ENCODE measurements around the gene BAIAP2L1. TPM values are rescaled to one million over a fixed set of nuclear protein-coding genes. Genes with fewer than 3 reads are reported as not detected.

The BAIAP2L1 gene
- polyA plus RNA-seq, 1 donor (not counting 4 experiments of a cell fraction or from before 2014, with no cell fraction given): 41.7 TPM

- no peak overlapping the region for H3K9ac ChIP-seq (ENCODE audit: control insufficient read depth, extremely low read depth, insufficient read depth, low read length)
- dilution Hi-C loops (cut with MboI; ENCODE audit: extremely low pct_ligation_motif_present, low sequenced_read_pairs): no loop called here
- H3K79me2 ChIP-seq (ENCODE audit: control insufficient read depth, insufficient read depth, low read length): peaks cover 57% of the 10 kb centered on the region
- no peak overlapping the region for H3K27ac ChIP-seq (ENCODE audit: control insufficient read depth, insufficient read depth, low read length)
- H2AFZ ChIP-seq (ENCODE audit: control insufficient read depth, low read length): no peak overlapping the region
- H3K4me3 ChIP-seq (ENCODE audit: control insufficient read depth in 2 of 3, extremely low read depth in 1 of 3, insufficient read depth in 2 of 3, low read depth in 1 of 3, low read length in 3 of 3): no peak overlapping the region
- H3K36me3 ChIP-seq (ENCODE audit: control insufficient read depth in 2 of 2, extremely low read depth in 1 of 2, insufficient read depth in 2 of 2, low read length in 2 of 2): peaks cover 8 to 11% of the 10 kb centered on the region in 2 experiments
- no peaks in the 10 kb centered on the region for H3K9me1 ChIP-seq (ENCODE audit: control insufficient read depth, extremely low read depth, insufficient read depth, low read length)
- H3K27me3 ChIP-seq (ENCODE audit: control insufficient read depth, extremely low read depth, insufficient read depth, low read length): no peaks in the 10 kb centered on the region
- no peaks in the 10 kb centered on the region for H3K9me3 ChIP-seq (ENCODE audit: control insufficient read depth, low read depth, low read length)
- FAIRE-seq: no peak
- no peak for TF ChIP-seq CTCF (optimal IDR thresholded peaks at IDR 0.05 in 1 of 3, IDR thresholded peaks at IDR 0.05 in 1 of 3, conservative IDR thresholded peaks at IDR 0.05 in 1 of 3; ENCODE audit: extremely low read depth in 1 of 3, insufficient read depth in 2 of 3, low read length in 3 of 3)
- TF ChIP-seq EZH2 (IDR thresholded peaks at IDR 0.05; ENCODE audit: low read length): no peak
- no peaks in the 10 kb centered on the region for H4K20me1 ChIP-seq (ENCODE audit: control insufficient read depth, extremely low read depth, insufficient read depth, low read length)
- no peak overlapping the region for H3K4me2 ChIP-seq (ENCODE audit: control insufficient read depth, extremely low read depth, insufficient read depth, low read depth, low read length)
- DNase-seq (ENCODE audit: low read depth, low spot score): no peak
- peaks cover 11% of the 10 kb centered on the region for H3K4me1 ChIP-seq (ENCODE audit: control insufficient read depth, extremely low read depth, insufficient read depth, low read length)
These were observed 34.3 kb downstream of the BAIAP2L1 start for GRCh38 chr7:98366562-98366938.

- H3K4me3 ChIP-seq (ENCODE audit: control insufficient read depth in 2 of 3, extremely low read depth in 1 of 3, insufficient read depth in 2 of 3, low read depth in 1 of 3, low read length in 3 of 3): no peak overlapping the region
- dilution Hi-C loops (cut with MboI; ENCODE audit: extremely low pct_ligation_motif_present, low sequenced_read_pairs): no loop called here
- H3K9me3 ChIP-seq (ENCODE audit: control insufficient read depth, low read depth, low read length): no peaks in the 10 kb centered on the region
- H3K36me3 ChIP-seq (ENCODE audit: control insufficient read depth in 2 of 2, extremely low read depth in 1 of 2, insufficient read depth in 2 of 2, low read length in 2 of 2): peaks cover 8 to 12% of the 10 kb centered on the region in 2 experiments
- no peak for DNase-seq (ENCODE audit: low read depth, low spot score)
- no peak overlapping the region for H3K4me2 ChIP-seq (ENCODE audit: control insufficient read depth, extremely low read depth, insufficient read depth, low read depth, low read length)
- no peak for TF ChIP-seq EZH2 (IDR thresholded peaks at IDR 0.05; ENCODE audit: low read length)
- H3K27ac ChIP-seq (ENCODE audit: control insufficient read depth, insufficient read depth, low read length): no peak overlapping the region
- H2AFZ ChIP-seq (ENCODE audit: control insufficient read depth, low read length): no peak overlapping the region
- H3K79me2 ChIP-seq (ENCODE audit: control insufficient read depth, insufficient read depth, low read length): peaks cover 56% of the 10 kb centered on the region
- no peaks in the 10 kb centered on the region for H3K9me1 ChIP-seq (ENCODE audit: control insufficient read depth, extremely low read depth, insufficient read depth, low read length)
- H3K27me3 ChIP-seq (ENCODE audit: control insufficient read depth, extremely low read depth, insufficient read depth, low read length): no peaks in the 10 kb centered on the region
- H3K4me1 ChIP-seq (ENCODE audit: control insufficient read depth, extremely low read depth, insufficient read depth, low read length): peaks cover 6% of the 10 kb centered on the region
- FAIRE-seq: no peak
- H3K9ac ChIP-seq (ENCODE audit: control insufficient read depth, extremely low read depth, insufficient read depth, low read length): no peak overlapping the region
- H4K20me1 ChIP-seq (ENCODE audit: control insufficient read depth, extremely low read depth, insufficient read depth, low read length): no peaks in the 10 kb centered on the region
These were observed 34.9 kb downstream of the BAIAP2L1 start for GRCh38 chr7:98365863-98366561.

GRCh38 chr7:98364220-98364619 is 36.7 kb downstream of the BAIAP2L1 start:
- no peaks in the 10 kb centered on the region for H3K9me1 ChIP-seq (ENCODE audit: control insufficient read depth, extremely low read depth, insufficient read depth, low read length)
- no peaks in the 10 kb centered on the region for H3K4me1 ChIP-seq (ENCODE audit: control insufficient read depth, extremely low read depth, insufficient read depth, low read length)
- no peak overlapping the region for H3K27ac ChIP-seq (ENCODE audit: control insufficient read depth, insufficient read depth, low read length)
- H3K79me2 ChIP-seq (ENCODE audit: control insufficient read depth, insufficient read depth, low read length): peaks cover 45% of the 10 kb centered on the region
- H3K36me3 ChIP-seq (ENCODE audit: control insufficient read depth in 2 of 2, extremely low read depth in 1 of 2, insufficient read depth in 2 of 2, low read length in 2 of 2): peaks cover 8 to 17% of the 10 kb centered on the region in 2 experiments
- no peak overlapping the region for H3K9ac ChIP-seq (ENCODE audit: control insufficient read depth, extremely low read depth, insufficient read depth, low read length)
- no peak overlapping the region for H3K4me2 ChIP-seq (ENCODE audit: control insufficient read depth, extremely low read depth, insufficient read depth, low read depth, low read length)
- H4K20me1 ChIP-seq (ENCODE audit: control insufficient read depth, extremely low read depth, insufficient read depth, low read length): no peaks in the 10 kb centered on the region
- FAIRE-seq: no peak
- H3K9me3 ChIP-seq (ENCODE audit: control insufficient read depth, low read depth, low read length): no peaks in the 10 kb centered on the region
- H2AFZ ChIP-seq (ENCODE audit: control insufficient read depth, low read length): no peak overlapping the region
- no peak overlapping the region for H3K4me3 ChIP-seq (ENCODE audit: control insufficient read depth in 2 of 3, extremely low read depth in 1 of 3, insufficient read depth in 2 of 3, low read depth in 1 of 3, low read length in 3 of 3)
- no peak for DNase-seq (ENCODE audit: low read depth, low spot score)
- dilution Hi-C loops (cut with MboI; ENCODE audit: extremely low pct_ligation_motif_present, low sequenced_read_pairs): no loop called here
- TF ChIP-seq CTCF (optimal IDR thresholded peaks at IDR 0.05 in 1 of 3, IDR thresholded peaks at IDR 0.05 in 1 of 3, conservative IDR thresholded peaks at IDR 0.05 in 1 of 3; ENCODE audit: extremely low read depth in 1 of 3, insufficient read depth in 2 of 3, low read length in 3 of 3): no peak
- no peak for TF ChIP-seq EZH2 (IDR thresholded peaks at IDR 0.05; ENCODE audit: low read length)
- no peaks in the 10 kb centered on the region for H3K27me3 ChIP-seq (ENCODE audit: control insufficient read depth, extremely low read depth, insufficient read depth, low read length)

Data from keratinocyte (primary cell).